ENCODE results near the gene FSHR. TPM values are rescaled to one million over a fixed set of nuclear protein-coding genes. Genes with fewer than 3 reads are reported as not detected.

FSHR gene
- total RNA-seq, 4 donors from 2014 or later: not detected

GRCh38 chr2:48943436-48943835 is 210.9 kb downstream of the FSHR start:
- H3K27ac ChIP-seq: no peak overlapping the region
- WGBS, 2 donors: 56 to 63% methylated on average over 3 of the region's 3 CpGs

GRCh38 chr2:48941908-48942307 is 212.4 kb downstream of the FSHR start:
- no peaks in the 10 kb centered on the region for H3K9me3 ChIP-seq
- no peak overlapping the region for H3K4me3 ChIP-seq
- 44 to 54% methylated on average over 1 of the region's 1 CpG for WGBS, 2 donors
- H3K4me1 ChIP-seq: peaks cover 0 to 3% (median 0%) of the 10 kb centered on the region in 4 donors
- H3K36me3 ChIP-seq: no peaks in the 10 kb centered on the region
- DNase-seq (ENCODE audit: low spot score in 2 of 2): no peak
- no peak overlapping the region for H3K27ac ChIP-seq
- H3K27me3 ChIP-seq: no peaks in the 10 kb centered on the region
- TF ChIP-seq CTCF (IDR thresholded peaks at IDR 0.05) (no peak), EP300 (IDR thresholded peaks at IDR 0.05) (no peak), POLR2A (IDR thresholded peaks at IDR 0.05) (no peak)

More at GRCh38 chr2:48943436-48943835, 210.9 kb downstream of the FSHR start:
- DNase-seq (ENCODE audit: low spot score in 2 of 2): no peak
- Histone ChIP-seq H3K36me3 (no peaks in the 10 kb centered on the region), H3K9me3 (no peaks in the 10 kb centered on the region), H3K4me3 (no peak overlapping the region), H3K4me1 (peaks cover 0 to 3% (median 0%) of the 10 kb centered on the region in 4 donors), H3K27me3 (no peaks in the 10 kb centered on the region)
- TF ChIP-seq POLR2A (IDR thresholded peaks at IDR 0.05): no peak
- no peak for TF ChIP-seq CTCF (IDR thresholded peaks at IDR 0.05)
- TF ChIP-seq EP300 (IDR thresholded peaks at IDR 0.05): no peak

- no peaks in the 10 kb centered on the region for H3K27me3 ChIP-seq
- H3K36me3 ChIP-seq: no peaks in the 10 kb centered on the region
- no peaks in the 10 kb centered on the region for H3K9me3 ChIP-seq
- no peak overlapping the region for H3K27ac ChIP-seq
- no peak for DNase-seq (ENCODE audit: low spot score in 2 of 2)
- WGBS, 2 donors: 65 to 73% methylated on average over 3 of the region's 3 CpGs
- H3K4me1 ChIP-seq: peaks cover 0 to 3% (median 0%) of the 10 kb centered on the region in 4 donors
- no peak overlapping the region for H3K4me3 ChIP-seq
- no peak for TF ChIP-seq EP300 (IDR thresholded peaks at IDR 0.05)
Observed at GRCh38 chr2:48941456-48941855, 212.9 kb downstream of the FSHR start.

GRCh38 chr2:48940606-48941005 is 213.7 kb downstream of the FSHR start:
- Histone ChIP-seq H3K27me3 (no peaks in the 10 kb centered on the region), H3K4me3 (no peak overlapping the region), H3K27ac (no peak overlapping the region), H3K36me3 (no peaks in the 10 kb centered on the region), H3K4me1 (peaks cover 0 to 3% (median 0%) of the 10 kb centered on the region in 4 donors), H3K9me3 (no peaks in the 10 kb centered on the region)
- no peak for DNase-seq (ENCODE audit: low spot score in 2 of 2)
- WGBS, 2 donors: 54 to 66% methylated on average over 3 of the region's 3 CpGs
- TF ChIP-seq CTCF (IDR thresholded peaks at IDR 0.05) (no peak), EP300 (IDR thresholded peaks at IDR 0.05) (no peak), POLR2A (IDR thresholded peaks at IDR 0.05) (no peak)

GRCh38 chr2:48939232-48939631 is 215.1 kb downstream of the FSHR start:
- TF ChIP-seq POLR2A (IDR thresholded peaks at IDR 0.05) (no peak), EP300 (IDR thresholded peaks at IDR 0.05) (no peak), CTCF (IDR thresholded peaks at IDR 0.05) (no peak)
- Histone ChIP-seq H3K36me3 (no peaks in the 10 kb centered on the region), H3K4me1 (peaks cover 0 to 3% (median 0%) of the 10 kb centered on the region in 4 donors), H3K27me3 (no peaks in the 10 kb centered on the region), H3K27ac (no peak overlapping the region), H3K4me3 (no peak overlapping the region), H3K9me3 (no peaks in the 10 kb centered on the region)
- no peak for DNase-seq (ENCODE audit: low spot score in 2 of 2)
- 79 to 86% methylated on average over 4 of the region's 4 CpGs for whole genome bisulfite sequencing, 2 donors

- no peak overlapping the region for H3K27ac ChIP-seq
- H3K4me1 ChIP-seq: peaks cover 0 to 3% (median 0%) of the 10 kb centered on the region in 4 donors
- H3K4me3 ChIP-seq: no peak overlapping the region
- no peaks in the 10 kb centered on the region for H3K36me3 ChIP-seq
- H3K27me3 ChIP-seq: no peaks in the 10 kb centered on the region
- H3K9me3 ChIP-seq: no peaks in the 10 kb centered on the region
- 89 to 92% methylated on average over 4 of the region's 4 CpGs for WGBS, 2 donors
- TF ChIP-seq POLR2A (IDR thresholded peaks at IDR 0.05): no peak
- no peak for TF ChIP-seq EP300 (IDR thresholded peaks at IDR 0.05)
- no peak for TF ChIP-seq CTCF (IDR thresholded peaks at IDR 0.05)
- DNase-seq (ENCODE audit: low spot score in 2 of 2): no peak
Observed at GRCh38 chr2:48938231-48938630, 216.1 kb downstream of the FSHR start.
